Measurements from ENCODE around the gene ZNF492.

DNA sequence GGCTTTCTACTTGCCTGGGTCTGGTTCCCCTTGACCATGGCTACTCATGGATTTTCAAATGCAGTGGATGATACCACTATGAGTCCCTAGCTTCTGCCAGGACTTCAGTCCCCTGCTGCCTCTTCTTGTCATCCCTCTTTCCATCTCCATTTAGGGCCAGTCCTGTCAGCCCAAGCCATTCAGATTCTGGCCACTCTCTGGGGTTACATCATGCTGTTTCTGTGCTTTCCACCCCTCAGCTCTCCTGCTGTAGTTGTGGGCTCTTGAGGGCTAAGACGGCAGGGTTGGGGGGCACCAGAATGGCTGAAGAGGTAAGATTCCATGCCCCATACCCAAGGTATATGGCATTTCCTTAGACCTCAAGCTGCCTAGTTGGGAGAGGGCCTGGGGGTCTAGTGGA lies 13.2 kb upstream of the ZNF492 start:
- no peak for TF ChIP-seq POLR2A (IDR thresholded peaks at IDR 0.05)
- TF ChIP-seq, protein P1, sequence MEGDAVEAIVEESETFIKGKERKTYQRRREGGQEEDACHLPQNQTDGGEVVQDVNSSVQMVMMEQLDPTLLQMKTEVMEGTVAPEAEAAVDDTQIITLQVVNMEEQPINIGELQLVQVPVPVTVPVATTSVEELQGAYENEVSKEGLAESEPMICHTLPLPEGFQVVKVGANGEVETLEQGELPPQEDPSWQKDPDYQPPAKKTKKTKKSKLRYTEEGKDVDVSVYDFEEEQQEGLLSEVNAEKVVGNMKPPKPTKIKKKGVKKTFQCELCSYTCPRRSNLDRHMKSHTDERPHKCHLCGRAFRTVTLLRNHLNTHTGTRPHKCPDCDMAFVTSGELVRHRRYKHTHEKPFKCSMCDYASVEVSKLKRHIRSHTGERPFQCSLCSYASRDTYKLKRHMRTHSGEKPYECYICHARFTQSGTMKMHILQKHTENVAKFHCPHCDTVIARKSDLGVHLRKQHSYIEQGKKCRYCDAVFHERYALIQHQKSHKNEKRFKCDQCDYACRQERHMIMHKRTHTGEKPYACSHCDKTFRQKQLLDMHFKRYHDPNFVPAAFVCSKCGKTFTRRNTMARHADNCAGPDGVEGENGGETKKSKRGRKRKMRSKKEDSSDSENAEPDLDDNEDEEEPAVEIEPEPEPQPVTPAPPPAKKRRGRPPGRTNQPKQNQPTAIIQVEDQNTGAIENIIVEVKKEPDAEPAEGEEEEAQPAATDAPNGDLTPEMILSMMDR (IDR thresholded peaks at IDR 0.05), result no peak
